EL (cell line): ENCODE data around the gene ARHGAP23.
A peak's percentile ranks its signal among the peaks of the same experiment; 100 is the strongest.

Experiments
- DNase-seq: peaks from one replicate; pipeline ENCODE4 v3.0.0-alpha.2; 2016

Gene ARHGAP23

DNA sequence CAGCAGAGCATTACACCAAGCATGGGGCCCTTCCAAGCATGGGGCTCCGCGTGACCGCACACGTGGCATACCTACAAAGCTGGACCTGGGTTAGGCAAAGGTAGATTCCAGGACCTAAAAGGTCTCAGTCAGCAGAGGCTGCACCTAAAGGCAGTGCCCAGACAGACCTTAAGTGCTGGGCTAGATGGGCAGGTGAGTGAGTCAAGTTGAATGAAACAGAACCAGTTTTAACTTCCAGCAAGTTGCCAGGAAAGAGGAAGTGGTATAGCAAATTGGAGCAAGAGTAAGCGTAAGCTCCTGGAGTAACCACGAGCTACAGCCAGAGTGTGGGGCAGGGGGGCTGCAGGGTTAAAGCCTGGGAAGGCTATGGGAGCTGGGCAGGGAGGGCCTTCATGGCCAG is 128.0 kb downstream of the ARHGAP23 start:
- no peak for DNase-seq

DNA sequence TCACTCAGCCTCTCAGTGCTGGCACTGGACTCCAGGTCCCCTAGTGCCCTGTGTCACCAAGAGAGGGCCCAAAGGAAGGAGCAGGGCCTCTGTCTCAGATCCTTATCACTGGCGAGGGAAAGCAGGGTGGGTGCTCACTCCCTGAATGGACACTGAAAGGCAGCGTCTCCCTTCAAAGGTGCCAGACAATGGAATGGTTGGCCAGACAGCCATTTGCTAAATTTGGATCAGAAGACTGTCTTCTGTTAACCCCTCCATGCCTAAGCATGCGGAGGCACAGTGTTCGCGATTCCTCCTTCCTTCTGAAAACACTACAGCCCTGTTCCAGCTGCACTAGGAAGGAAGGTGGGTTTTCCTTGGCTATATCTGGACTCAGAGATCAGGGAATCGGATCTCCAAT is 129.1 kb downstream of the ARHGAP23 start:
- no peak for DNase-seq

DNA sequence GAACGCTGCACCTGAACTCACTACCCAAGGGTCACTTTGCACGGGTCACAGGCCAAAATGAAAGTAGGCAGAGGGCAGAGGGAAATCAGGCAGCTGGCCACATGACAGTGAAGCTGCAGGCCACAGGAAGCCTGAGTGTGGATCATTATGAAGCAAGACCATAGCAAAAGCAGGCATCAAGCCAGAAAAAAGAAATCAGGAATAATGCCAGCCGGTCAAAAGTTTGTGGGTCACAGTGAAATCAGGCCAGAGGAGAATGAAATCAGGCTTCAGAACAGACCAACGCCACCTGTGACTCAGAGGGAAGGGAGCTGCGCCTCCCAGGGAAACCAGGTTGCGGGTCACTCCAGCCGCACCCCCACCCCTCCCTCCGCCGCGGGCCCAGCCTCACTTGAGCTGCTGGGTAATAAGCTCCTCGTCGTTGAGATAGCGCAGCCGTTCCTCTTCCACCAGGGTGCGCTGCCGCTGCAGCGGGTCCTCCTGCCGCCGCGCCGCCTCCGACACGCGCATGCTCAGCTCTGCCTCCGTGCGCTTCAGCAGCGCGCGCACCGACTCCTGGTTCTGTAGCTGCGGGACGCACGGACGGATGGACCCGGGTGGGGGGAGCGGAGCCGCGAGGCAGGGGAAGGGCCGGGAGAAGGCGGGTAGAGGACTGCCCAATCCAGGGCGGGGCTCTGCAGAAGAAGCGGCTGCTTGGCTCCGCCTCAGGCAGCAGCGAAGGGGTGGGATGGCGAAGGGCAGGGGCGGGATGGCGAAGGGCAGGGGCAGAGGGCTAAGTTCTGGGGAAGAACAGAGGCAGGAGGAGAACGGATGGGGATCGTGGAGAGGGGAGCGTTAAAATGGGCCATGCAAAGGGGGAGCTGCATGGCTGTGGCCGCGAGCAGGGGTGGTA is 129.8 kb downstream of the ARHGAP23 start:
- peak; percentile 96 for DNase-seq

DNA sequence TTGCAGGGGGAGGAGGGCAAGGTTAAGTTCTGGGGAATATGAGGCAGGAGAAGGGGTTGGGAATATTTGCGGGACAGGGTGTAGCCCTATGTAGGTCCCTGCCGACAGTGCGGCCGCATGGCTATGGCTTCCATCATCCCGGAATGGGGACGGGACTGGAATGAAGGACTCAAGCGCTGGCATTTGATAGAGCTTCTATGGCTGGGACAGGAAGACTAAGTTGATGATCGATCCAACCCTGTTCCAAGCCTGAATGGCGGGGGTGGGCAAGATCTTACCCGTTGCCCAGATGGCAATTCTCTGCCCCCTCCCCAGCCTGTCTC is 130.4 kb downstream of the ARHGAP23 start:
- no peak for DNase-seq

DNA sequence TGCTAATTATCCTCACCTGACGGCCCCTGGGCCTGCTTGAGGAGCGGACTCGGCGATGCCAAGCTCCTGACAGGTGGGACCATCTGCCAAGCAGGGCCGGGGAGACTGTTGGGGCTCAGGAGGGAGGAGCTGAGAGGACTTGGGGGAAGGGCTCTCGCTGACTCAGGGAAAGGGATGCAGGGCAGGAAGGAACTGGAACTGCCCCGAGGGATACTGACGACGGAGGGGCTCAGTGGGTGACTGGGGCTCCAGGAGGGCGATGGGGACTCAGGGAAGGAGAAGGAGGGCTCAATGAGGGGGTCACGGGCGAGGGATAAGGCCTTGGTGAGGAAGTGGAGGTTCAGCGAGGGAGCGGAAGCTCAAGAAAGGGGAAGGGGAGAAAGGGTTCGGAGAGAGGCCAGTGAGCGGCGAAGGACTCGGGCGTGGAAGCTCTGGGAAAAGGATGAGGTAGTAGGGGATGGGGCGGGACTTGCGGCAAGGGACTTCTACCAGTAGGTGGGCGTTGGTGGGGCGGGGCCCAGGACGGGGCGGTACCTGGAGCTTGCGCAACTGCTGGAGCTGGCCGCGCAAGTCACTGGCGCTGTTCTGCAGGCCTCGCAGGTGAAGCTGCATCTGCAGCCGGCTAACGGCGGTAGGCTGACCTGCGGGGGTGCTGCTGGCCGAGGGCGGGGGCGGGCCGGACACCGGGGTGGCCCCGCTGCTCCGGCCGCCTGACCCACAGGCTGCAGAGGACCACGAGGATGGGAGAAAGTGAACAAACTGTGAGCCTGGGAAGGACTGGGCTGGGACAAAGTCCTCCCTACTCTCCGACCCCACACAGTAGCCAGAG is 131.0 kb downstream of the ARHGAP23 start:
- DNase-seq: peak; percentile 88

DNA sequence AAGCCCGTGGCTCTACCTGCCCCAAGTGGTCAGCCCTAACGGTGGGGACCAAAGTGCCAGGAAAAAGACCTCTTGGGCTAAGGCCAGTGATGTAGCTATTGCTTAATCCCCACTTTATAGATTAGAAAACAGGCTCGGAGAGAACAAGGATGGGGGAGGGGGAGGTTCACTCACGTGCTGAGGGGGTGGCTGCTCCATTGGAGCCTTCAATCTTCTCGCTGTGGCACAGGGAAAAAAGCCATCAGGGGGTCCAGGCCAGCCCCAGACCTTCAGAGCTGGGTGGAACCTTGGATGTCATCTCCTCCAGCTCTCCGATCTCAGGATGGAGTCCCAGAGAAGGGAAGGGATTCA is 131.6 kb downstream of the ARHGAP23 start:
- no peak for DNase-seq

DNA sequence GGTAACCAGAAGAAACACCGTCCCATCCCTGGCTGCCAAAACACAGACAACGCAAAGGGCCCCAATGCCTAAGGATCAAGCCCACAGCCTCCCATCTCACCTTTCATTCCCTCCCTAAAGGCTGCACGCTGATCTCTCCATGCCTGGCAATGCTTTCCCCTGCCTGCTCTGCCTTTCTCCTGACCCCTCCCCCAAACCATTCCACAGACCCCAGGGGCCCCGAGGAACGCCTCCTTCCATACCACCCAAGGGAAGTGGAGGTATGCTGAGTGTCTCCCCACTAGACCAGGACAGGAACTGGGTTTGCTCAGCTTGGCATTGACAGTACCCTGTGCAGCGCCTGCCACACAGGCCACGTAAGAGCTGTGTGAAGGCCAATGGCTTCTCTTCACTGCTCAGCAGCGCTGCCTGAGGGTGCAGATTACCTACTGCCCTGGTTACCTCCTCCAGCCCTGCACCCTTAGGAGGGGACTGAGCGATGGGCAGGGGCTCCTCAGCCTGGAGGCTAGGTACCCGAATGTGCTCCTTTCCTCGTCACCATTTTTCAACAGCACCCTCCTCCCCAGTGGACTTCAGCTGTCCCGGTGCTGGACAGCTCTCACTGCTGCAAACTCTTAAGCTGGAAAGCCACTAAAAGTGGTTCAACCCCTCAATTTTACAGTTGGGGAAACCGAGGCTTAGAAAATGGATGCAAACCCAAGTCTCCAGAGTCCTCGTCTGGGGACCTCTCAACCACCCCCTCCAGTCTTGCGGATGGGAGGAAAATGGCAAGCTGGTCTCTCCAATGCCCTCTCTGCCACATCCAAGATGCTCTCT is 132.4 kb downstream of the ARHGAP23 start:
- DNase-seq: no peak

DNA sequence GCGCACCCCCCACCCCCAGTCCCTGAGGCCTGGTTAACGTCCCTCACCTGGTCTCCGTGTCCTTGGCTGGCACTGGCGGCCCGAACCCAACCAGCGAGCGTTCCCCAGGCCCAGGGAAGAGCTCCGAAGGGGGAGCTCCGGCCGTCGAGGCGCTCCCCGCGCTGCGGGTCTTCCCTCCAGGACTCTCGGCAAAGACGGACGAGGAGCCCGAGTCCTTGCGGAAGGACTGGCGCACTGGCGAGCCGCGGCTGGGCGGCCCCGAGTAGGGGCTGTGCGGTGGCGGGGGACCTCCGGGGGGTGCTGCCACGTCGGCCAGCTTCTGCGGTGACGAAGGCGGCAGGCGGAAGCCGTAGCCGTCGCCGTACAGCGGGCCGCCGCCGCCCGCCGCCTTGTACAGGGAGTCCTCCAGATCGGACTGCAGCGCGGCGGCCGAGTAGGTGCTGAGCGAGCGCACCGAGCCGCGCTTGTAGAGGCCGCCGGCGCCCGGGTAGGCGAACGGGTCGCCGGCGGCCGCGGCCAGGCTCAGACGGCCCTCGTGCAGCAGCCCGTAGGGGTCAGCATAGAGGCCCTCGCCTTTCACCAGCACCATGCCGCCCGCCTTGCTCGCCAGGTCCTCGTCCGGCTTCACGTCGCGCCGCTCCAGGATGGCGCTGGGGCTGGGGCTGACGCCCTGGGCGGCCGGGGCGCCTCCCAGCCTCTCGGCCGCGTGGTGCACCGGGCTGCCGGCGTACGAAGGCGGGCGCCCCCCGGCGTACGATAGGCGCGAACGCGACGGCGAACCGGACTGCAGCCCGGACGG is 133.4 kb downstream of the ARHGAP23 start:
- DNase-seq: no peak
